OCI-M2 (cell line): Measurements from ENCODE around the gene FGL2.
"Not testable (repeated sequence)": the region's sequence is repeated elsewhere in the genome, so short reads cannot be mapped to it uniquely, and the experiment has no call there.

Experiments
- DNase-seq: peaks from one replicate; lab custom pipeline; 2025; ENCODE audit not compliant: unreplicated experiment; lab: John Stamatoyannopoulos, UW

The FGL2 gene

DNA sequence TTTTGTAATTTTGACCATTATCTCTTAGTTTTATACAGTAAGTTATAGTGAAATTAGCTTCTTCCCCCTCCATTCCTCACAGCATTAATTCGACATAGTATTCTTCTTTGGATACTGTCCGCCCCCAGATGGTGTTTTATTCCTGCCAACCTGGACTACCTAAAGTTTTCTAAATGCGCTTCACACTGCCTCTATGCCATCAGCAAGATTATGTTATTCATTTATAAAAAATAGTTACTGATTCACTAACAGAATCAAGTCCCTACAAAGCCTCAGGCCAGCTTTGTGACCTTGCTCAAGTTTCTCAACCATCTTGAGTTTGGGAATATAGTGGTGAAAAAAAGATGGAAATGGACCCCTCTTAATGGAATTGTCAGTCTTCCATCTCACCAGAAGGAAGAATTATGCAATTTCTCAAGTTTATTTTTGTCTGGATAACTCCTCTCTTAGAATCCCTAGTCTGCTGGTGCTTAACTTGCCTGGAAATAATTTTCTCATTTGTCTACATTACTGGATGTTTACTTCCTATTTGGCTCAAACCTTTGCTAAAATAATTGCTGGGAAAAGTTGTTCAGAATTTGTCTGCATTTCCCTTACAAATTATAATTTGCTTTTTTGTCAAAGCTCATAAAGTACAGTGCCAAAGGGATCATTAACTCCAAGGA lies 16.7 kb upstream of the FGL2 start:
- DNase-seq = no peak

- no peak for DNase-seq
Measured at GRCh38 chr7:77209479-77210139, 10.0 kb upstream of the FGL2 start.

DNA sequence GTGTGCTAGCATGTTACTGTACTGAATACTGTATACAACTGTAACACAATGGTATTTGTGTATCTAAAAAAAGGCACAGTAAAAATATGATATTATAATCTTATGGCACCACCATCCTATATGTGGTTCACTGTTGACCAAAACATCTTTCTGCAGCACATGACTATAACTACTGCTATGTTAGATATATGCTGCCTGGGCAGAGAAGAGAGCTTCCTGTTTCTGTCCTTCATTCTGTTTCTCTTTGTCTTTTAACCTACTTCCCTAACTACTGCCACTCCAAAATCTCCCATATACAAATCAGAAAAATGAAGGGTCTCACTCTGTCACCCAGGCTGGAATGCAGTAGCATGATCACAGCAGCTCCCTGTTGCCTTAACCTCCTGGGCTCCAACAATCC lies 8.8 kb upstream of the FGL2 start:
- no peak for DNase-seq

- no peak for DNase-seq
Measured at GRCh38 chr7:77205706-77206105, 6.1 kb upstream of the FGL2 start.

- no peak for DNase-seq
Measured at GRCh38 chr7:77202481-77202976, 2.9 kb upstream of the FGL2 start.

GRCh38 chr7:77200542-77200941 lies 923 bp upstream of the FGL2 start:
- no peak for DNase-seq

GRCh38 chr7:77197141-77197540 lies 2.5 kb downstream of the FGL2 start:
- no peak for DNase-seq

DNA sequence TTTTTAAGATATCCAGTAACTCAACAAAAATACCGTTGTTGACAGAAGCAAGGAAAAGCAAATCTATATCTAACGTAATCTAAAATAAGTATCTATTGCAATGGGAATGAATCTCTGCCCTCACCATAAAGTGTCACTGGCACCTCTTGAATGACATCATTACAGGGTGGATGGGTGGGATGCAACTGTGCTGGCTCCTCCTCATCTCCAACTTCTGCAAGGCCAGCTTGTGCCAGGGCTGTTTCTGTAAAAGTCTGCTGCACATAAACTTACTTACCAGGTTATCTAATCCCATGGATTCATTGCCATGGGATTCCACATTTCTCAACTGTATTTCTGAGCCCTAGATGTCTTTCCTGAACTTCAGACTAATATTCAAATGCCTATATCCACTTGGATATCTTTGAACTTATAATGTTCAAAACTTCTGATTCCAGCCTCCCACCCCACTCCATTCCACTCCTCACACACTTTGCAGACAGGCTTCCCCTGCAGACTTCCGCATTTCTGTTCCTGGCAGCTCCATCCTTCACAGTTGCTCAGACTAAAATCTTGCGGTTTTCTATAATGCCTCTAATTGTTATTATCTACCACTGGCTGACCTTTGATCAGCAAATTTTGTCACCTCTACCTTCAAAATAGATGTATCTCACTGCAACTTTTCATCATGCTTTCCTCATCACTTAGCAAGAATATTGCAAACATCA lies 10.7 kb downstream of the FGL2 start:
- DNase-seq = no peak

GRCh38 chr7:77185866-77186265 lies 13.8 kb downstream of the FGL2 start:
- DNase-seq = no peak

DNA sequence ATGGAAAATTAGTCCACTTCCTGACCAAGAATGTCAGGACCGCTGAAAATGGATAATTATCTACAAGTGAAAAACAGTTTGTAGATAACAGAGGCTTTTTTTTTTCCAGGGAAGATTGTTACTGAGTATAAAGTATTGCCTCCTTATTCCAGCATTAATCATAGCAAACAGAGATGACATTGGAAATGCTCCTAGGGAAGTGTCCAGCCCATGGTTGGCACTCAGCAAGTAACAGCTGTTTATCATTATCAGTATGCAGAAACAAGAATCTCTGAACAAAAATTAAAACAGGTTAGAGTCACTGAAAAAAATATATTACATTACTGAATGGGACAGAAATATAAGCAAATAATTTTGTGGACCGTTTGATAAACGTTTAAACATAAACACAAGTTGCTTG lies 14.6 kb downstream of the FGL2 start:
- no peak for DNase-seq

DNA sequence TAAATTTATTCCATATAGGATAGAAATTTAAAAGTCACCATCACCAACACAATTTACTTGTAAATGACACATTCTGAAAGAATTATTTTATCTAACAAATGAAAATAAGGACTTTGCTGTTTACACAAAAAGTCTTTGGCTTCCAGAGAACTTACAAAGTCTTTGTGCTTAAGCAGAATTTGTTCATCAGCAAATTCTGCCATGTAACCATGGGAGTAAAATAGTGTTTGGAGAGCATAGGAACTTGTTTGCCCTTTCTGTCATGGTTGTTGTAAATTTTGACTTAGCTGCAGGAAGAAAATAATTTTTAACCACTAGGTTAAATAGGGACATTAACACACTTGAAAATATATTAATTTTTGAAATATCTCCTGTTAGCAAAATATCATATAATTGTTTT lies 15.2 kb downstream of the FGL2 start:
- no peak for DNase-seq

GRCh38 chr7:77182261-77182660 lies 17.4 kb downstream of the FGL2 start:
- DNase-seq = no peak

GRCh38 chr7:77181734-77182133 lies 17.9 kb downstream of the FGL2 start:
- DNase-seq = no peak

- DNase-seq = no peak
Measured at GRCh38 chr7:77181015-77181595, 18.5 kb downstream of the FGL2 start.

GRCh38 chr7:77178024-77178423 lies 21.6 kb downstream of the FGL2 start:
- not testable (repeated sequence) for DNase-seq

DNA sequence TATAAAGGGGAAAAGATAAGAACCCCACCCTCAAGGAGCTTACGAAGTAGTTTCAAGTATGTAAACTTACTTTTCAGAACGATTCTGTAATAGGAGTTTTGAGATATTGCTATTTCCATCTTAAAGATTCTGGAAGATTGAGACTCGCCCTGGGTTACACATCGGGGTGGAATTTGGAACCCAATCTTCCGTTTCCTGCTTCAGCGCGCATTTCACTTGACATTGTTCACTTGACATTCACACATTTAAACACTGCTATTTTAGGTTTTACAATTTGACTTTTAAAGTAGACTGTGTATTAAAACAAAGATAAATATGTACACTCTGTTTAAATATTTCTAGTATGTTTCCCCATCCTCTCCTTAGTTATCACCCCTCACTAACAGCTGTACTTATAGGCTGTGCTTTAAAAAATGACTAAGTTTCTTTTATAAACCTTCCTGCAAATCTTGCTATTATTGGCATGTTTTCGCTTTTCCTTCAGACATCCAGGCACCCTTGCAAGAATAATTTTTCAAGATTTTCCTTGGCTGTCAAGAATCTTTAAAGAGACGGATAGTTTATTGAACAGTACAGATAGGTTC lies 22.2 kb downstream of the FGL2 start:
- DNase-seq = not testable (repeated sequence)

DNA sequence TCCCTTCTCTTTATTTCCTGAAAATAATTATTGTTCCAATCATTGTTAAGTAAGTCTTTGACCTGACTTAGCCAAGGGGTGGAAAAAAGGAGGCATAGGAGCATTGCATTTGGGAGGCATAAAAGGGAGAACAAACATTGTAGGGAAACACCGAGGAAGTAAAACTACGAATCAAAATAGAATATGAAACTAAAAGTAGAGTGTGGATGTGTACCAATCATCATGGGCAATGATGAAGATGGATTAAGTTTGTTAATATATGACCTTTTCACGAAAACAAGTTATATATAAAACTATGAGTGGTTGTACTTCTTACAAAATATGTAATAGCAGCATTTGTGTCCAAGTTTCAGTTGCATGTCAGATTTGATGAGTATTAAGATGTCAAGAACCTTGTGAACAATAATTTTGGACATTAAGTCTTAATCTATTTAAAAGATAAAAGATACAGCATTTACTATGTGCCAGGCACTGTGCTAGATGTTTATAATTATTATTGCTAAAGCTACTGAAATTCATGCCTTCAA lies 24.3 kb downstream of the FGL2 start:
- DNase-seq = not testable (repeated sequence)

DNA sequence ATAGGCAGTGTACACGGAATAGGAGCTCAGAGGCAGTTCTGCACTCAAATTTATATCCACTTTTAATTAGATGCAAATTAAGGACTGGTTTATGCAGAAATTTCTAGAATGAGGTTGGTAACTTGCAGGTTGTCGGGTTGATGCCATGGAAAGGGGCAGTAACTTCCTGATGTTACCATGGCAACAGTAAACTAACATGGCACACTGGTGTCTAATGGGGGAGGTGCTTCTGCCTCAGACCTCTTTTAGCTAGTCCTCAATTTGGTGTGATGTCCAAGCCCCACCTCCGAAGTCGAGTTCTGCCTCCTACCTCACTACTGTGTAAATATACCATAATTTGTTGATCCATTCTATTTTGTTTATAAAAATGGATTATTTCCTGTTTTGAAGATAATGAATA lies 25.2 kb downstream of the FGL2 start:
- DNase-seq = not testable (repeated sequence)

GRCh38 chr7:77172437-77173172 lies 27.0 kb downstream of the FGL2 start:
- DNase-seq = not testable (repeated sequence)

DNA sequence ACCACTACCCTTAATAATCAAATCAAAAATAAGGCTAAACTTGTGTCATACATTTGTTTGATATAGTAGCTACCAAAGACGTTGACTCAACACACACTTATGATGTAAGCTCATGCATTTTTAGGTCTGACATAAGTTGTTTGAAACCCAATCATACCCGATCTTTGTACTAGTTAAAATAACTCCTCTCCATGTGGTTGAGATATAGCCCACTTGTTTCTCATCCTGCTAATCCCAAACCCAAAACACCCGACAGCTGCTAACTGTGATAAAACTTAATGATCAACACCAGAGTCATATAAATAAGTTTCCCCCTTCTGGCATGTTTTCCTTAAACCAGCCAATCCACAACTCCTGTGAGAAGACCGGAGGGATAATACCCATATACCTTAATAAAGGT lies 28.5 kb downstream of the FGL2 start:
- DNase-seq = not testable (repeated sequence)
